ENCODE measurements around the gene RNF10.

- no peak for TF ChIP-seq CTCF (IDR thresholded peaks at IDR 0.05; ENCODE audit: insufficient read depth, low read depth, low read length)
- no peak for TF ChIP-seq EZH2 (IDR thresholded peaks at IDR 0.05; ENCODE audit: insufficient read depth, low read length)
These were observed 20.5 kb downstream of the RNF10 start for GRCh38 chr12:120554678-120555077.
